NOMO-1 (cell line): Measurements from ENCODE around the gene GCNA.
A peak's percentile ranks its signal among the peaks of the same experiment; 100 is the strongest.
"Not testable (repeated sequence)": the region's sequence is repeated elsewhere in the genome, so short reads cannot be mapped to it uniquely, and the experiment has no call there.

Source experiments
- DNase-seq, 2 experiments: peaks; one replicate each; lab custom pipeline; 2025; ENCODE audit not compliant: unreplicated experiment in 2 of 2; lab: John Stamatoyannopoulos, UW

GCNA gene

DNA sequence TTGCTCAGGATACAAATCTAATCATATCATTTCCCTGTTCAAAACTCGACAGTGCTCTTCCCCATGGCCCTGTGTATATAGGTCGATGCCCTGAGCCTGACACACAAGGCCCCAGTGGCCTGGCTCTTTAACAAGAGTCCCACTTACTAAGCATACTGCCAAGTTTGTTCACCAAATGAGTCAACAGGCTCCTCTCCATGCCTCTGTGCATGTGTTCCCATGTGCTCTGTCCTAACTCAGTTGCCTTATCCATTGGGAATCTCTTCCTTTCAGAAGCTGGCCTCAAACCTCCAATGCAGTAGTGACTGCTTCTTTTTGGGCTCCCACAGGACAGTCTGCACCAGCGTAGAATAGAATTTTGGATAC, 59.0 kb downstream of the GCNA start:
- no peak for DNase-seq

DNA sequence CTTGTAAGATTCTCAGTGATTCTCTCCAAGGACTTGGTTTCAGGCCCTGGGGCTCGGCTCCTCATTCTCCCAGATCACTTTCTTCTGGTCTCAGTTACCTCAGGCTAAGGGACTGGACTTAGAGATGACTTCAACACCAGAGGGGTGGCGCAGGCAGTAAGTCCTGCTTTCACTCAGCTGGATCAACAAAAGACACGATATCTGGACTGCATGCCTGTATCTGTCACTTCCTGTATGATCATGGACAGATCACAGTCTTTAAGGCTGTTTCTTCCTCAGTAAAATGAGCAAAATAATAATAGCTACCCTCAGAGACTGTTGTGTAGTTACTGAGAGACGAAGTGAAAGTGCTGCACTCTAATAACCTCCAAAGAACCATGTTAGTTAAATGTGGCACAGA, 59.6 kb downstream of the GCNA start:
- no peak for DNase-seq

DNA sequence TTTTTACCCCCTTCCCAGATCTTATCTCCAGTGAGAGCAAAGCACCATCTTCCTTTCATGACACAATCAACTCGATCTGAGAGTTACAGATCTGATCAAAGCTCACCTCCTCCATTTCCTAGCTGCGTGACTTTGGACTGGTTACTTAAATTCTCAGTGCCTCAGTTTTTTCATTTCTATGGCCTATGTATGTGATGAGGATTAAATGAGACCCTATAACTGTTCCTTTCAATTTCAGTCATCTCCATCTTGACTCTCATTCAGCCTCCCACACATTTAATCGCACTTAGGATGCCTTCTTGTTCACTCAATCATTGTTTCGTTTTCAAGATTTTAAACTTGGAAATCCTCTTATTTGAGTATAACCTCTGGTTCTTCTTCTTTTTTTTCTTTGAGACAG, 60.2 kb downstream of the GCNA start:
- DNase-seq = no peak

DNA sequence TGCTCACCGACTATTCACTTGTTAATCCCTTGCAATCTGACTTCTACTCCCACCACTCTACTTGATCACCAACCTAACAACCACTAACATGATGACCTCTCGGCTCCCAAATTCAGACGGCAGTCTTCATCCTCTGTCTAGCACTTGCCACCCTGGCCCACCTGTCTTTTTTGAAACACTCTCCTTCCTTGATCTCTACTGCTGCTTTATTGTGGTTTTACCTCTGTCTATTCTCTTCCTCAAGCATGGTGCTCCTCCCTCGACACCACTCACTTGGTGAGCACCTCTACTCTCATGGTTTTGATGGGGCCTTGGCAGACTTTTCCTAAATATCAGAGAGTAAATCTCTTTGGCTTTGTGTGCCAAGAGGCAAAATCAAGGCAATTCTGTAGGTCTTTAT, 61.8 kb downstream of the GCNA start:
- DNase-seq = no peak

DNA sequence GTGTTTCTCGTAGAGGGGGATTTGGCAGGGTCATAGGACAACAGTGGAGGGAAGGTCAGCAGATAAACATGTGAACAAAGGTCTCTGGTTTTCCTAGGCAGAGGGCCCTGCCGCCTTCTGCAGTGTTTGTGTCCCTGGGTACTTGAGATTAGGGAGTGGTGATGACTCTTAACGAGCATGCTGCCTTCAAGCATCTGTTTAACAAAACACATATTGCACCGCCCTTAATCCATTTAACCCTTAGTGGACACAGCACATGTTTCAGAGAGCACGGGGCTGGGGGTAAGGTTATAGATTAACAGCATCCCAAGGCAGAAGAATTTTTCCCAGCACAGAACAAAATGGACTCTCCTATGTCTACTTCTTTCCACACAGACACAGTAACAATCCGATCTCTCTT, 66.2 kb downstream of the GCNA start:
- not testable (repeated sequence) for DNase-seq

- DNase-seq = peak in 1 of 2 experiments; percentile 8
These were observed 72.2 kb downstream of the GCNA start for GRCh38 chrX:71650333-71650969.

- DNase-seq = peak; percentile 15 to 38
These were observed 74.2 kb downstream of the GCNA start for GRCh38 chrX:71652405-71652804.

- no peak for DNase-seq
These were observed 75.1 kb downstream of the GCNA start for GRCh38 chrX:71653344-71653743.

DNA sequence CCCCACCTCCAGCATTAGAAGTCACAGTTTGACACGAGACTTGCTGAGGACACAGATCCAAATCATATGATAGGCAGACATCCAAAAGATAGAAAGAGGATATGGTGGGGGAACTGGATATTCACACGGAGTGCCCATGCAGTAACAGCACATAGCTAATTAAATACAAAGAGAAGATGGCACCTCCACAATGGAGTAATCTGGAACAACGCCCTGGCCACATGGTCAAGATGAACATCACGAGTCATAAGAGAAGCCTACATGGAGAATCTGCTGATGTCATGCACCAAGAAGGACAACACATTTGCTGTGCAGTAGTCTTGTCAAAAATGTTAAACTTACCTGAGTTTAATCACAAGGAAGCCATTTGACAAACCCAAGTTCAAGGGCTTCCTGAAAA, 79.0 kb downstream of the GCNA start:
- no peak for DNase-seq

GRCh38 chrX:71659342-71659741, 81.1 kb downstream of the GCNA start:
- DNase-seq = no peak

GRCh38 chrX:71659959-71660358, 81.7 kb downstream of the GCNA start:
- DNase-seq = no peak

DNA sequence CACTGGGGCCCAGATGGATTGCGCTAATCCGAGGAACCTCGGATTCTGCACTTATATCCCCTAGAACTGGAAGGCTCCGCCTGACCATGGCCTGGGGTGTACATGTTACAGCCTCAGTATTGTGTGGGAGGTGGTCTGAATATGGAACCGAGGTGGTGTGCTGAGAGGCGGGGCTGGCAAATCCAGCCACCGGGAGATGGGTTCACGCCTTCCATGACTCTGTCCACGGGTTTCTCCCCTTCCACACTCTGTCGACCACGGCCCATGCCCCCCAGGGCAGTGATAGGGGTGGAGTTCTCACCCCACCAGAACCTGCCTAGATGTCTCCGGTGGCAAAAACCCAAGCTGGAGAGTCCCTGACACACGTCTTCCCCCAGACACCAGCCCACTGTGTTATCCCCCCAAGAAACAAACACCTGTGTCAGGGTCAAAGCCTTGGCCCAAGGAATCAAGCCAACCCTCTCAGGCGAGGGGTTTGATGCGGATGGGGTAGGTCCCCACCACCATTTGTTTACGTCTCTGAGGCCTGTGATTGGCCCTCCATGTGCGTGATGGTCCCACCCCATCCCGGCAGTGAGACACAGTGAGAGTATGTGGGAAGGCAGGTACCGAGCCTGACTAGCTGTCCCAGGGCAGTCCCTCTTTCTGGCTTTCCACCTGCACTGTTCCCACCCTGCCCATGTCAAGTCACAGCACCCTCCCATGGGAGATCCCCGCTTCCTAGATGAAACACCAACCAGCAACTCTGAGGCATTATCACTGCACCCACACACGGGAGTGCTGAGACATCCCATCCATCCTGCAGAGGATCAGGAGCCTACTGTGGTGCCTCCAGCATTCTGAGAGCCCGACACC, 82.6 kb downstream of the GCNA start:
- DNase-seq = no peak

DNA sequence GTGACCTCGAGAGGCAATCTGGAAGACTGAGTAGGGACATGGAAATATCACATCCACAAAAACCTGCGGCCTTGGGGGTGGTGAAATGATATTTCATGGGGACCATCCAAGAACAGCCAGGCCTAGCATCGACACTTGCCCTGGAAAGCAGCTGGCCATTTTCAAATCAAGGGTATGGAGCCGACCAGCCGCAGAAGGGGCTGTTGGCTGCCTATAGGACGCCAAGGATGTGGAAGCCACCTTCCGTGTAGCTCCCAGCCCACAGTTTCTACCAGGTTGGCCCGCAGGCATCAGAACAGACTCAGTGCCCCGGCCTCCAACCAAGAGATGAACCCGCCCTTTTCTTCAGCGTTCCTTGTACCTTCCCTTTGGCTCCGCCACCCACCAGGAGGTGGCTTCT, 83.7 kb downstream of the GCNA start:
- DNase-seq = no peak

DNA sequence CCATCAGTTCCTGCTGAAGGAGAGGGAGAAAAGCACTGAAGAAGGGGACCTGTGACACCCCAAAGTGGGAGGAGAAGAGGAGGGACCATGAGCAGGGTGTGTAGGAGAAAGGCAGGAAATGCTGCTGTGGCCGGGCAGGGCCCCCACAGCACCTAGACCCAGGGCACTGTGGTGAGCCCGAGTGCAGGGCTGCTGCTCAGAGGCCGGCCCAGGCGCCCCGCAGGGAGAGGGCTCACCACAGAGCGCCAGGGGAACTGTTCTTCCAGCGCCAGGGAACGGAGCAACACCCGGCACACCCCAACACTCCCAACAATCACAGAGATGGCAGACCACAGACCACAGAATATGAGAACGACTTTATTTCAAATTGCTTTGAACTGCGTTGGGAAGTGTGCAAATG, 84.4 kb downstream of the GCNA start:
- not testable (repeated sequence) for DNase-seq
